ENCODE measurements around the gene STAC2.

The STAC2 gene

GRCh38 chr17:39219647-39220154 is 6.0 kb downstream of the STAC2 start:
- Histone ChIP-seq H2BK5ac (ENCODE audit: low read length) (no peak overlapping the region), H3K79me1 (ENCODE audit: low read length) (no peaks in the 10 kb centered on the region), H3K9ac (ENCODE audit: low read length) (no peak overlapping the region), H3K4me3 (ENCODE audit: low read length) (no peak overlapping the region), H4K8ac (ENCODE audit: low read depth, low read length) (no peak overlapping the region), H3K27me3 (ENCODE audit: insufficient read depth, low read length, poor library complexity) (peaks cover 21% of the 10 kb centered on the region), H2AK5ac (ENCODE audit: low read length) (no peak overlapping the region), H3K79me2 (ENCODE audit: control insufficient read depth, insufficient read depth, low read length) (no peaks in the 10 kb centered on the region), H3K4me2 (ENCODE audit: low read length) (no peak overlapping the region), H2BK120ac (ENCODE audit: low read depth, low read length) (no peak overlapping the region), H3K36me3 (ENCODE audit: control insufficient read depth, insufficient read depth, low read length) (no peaks in the 10 kb centered on the region), H3K27ac (ENCODE audit: low read depth, low read length) (no peak overlapping the region), H2BK15ac (replicated peaks; ENCODE audit: low read depth) (no peak overlapping the region), H3K18ac (ENCODE audit: low read length) (no peak overlapping the region), H3K23ac (ENCODE audit: low read length) (peak overlapping the region; percentile 24), H3K4ac (ENCODE audit: low read depth, low read length) (no peak overlapping the region), H4K5ac (ENCODE audit: low read length) (no peak overlapping the region), H3K56ac (ENCODE audit: low read length) (no peak overlapping the region), H3K4me1 (ENCODE audit: control insufficient read depth, low read depth, low read length) (no peaks in the 10 kb centered on the region)
- no CpG with 5 or more reads among the region's 8 CpGs for WGBS (ENCODE audit: extremely low coverage, insufficient coverage, low lambda C conversion rate)
- DNase-seq = no peak

GRCh38 chr17:39218906-39219305 is 6.8 kb downstream of the STAC2 start:
- H2BK5ac ChIP-seq (ENCODE audit: low read length) = no peak overlapping the region
- H2BK15ac ChIP-seq (replicated peaks; ENCODE audit: low read depth) = no peak overlapping the region
- no peak overlapping the region for H3K4ac ChIP-seq (ENCODE audit: low read depth, low read length)
- H3K4me1 ChIP-seq (ENCODE audit: control insufficient read depth, low read depth, low read length) = no peaks in the 10 kb centered on the region
- H4K5ac ChIP-seq (ENCODE audit: low read length) = no peak overlapping the region
- no peak overlapping the region for H4K8ac ChIP-seq (ENCODE audit: low read depth, low read length)
- H3K36me3 ChIP-seq (ENCODE audit: control insufficient read depth, insufficient read depth, low read length) = no peaks in the 10 kb centered on the region
- peaks cover 13% of the 10 kb centered on the region for H3K27me3 ChIP-seq (ENCODE audit: insufficient read depth, low read length, poor library complexity)
- H3K79me2 ChIP-seq (ENCODE audit: control insufficient read depth, insufficient read depth, low read length) = no peaks in the 10 kb centered on the region
- no peak overlapping the region for H2AK5ac ChIP-seq (ENCODE audit: low read length)
- no peak overlapping the region for H2BK120ac ChIP-seq (ENCODE audit: low read depth, low read length)
- no CpG with 5 or more reads among the region's 8 CpGs for WGBS (ENCODE audit: extremely low coverage, insufficient coverage, low lambda C conversion rate)
- no peak overlapping the region for H3K27ac ChIP-seq (ENCODE audit: low read depth, low read length)
- no peak overlapping the region for H3K4me3 ChIP-seq (ENCODE audit: low read length)
- no peak overlapping the region for H3K4me2 ChIP-seq (ENCODE audit: low read length)
- no peak overlapping the region for H3K23ac ChIP-seq (ENCODE audit: low read length)
- no peak overlapping the region for H3K9ac ChIP-seq (ENCODE audit: low read length)
- no peaks in the 10 kb centered on the region for H3K79me1 ChIP-seq (ENCODE audit: low read length)
- no peak for DNase-seq
- no peak overlapping the region for H3K56ac ChIP-seq (ENCODE audit: low read length)
- H3K18ac ChIP-seq (ENCODE audit: low read length) = no peak overlapping the region

- H2AK5ac ChIP-seq (ENCODE audit: low read length) = no peak overlapping the region
- H3K4me2 ChIP-seq (ENCODE audit: low read length) = peak overlapping the region; percentile 6
- H3K27ac ChIP-seq (ENCODE audit: low read depth, low read length) = no peak overlapping the region
- no peak overlapping the region for H3K4me3 ChIP-seq (ENCODE audit: low read length)
- H3K4ac ChIP-seq (ENCODE audit: low read depth, low read length) = no peak overlapping the region
- no peak overlapping the region for H2BK120ac ChIP-seq (ENCODE audit: low read depth, low read length)
- no CpG with 5 or more reads among the region's 24 CpGs for WGBS (ENCODE audit: extremely low coverage, insufficient coverage, low lambda C conversion rate)
- no peaks in the 10 kb centered on the region for H3K36me3 ChIP-seq (ENCODE audit: control insufficient read depth, insufficient read depth, low read length)
- H4K5ac ChIP-seq (ENCODE audit: low read length) = no peak overlapping the region
- H3K9ac ChIP-seq (ENCODE audit: low read length) = no peak overlapping the region
- H2BK15ac ChIP-seq (replicated peaks; ENCODE audit: low read depth) = no peak overlapping the region
- H3K79me1 ChIP-seq (ENCODE audit: low read length) = no peaks in the 10 kb centered on the region
- no peak overlapping the region for H3K56ac ChIP-seq (ENCODE audit: low read length)
- no peak for DNase-seq
- H3K4me1 ChIP-seq (ENCODE audit: control insufficient read depth, low read depth, low read length) = no peaks in the 10 kb centered on the region
- no peak overlapping the region for H4K8ac ChIP-seq (ENCODE audit: low read depth, low read length)
- no peaks in the 10 kb centered on the region for H3K79me2 ChIP-seq (ENCODE audit: control insufficient read depth, insufficient read depth, low read length)
- no peak overlapping the region for H2BK5ac ChIP-seq (ENCODE audit: low read length)
- peaks cover 8% of the 10 kb centered on the region for H3K27me3 ChIP-seq (ENCODE audit: insufficient read depth, low read length, poor library complexity)
- no peak overlapping the region for H3K23ac ChIP-seq (ENCODE audit: low read length)
- no peak overlapping the region for H3K18ac ChIP-seq (ENCODE audit: low read length)
These were observed 7.9 kb downstream of the STAC2 start for GRCh38 chr17:39217734-39218369.

- Histone ChIP-seq H4K8ac (ENCODE audit: low read depth, low read length) (no peak overlapping the region), H4K5ac (ENCODE audit: low read length) (no peak overlapping the region), H3K23ac (ENCODE audit: low read length) (no peak overlapping the region), H2BK15ac (replicated peaks; ENCODE audit: low read depth) (no peak overlapping the region), H3K27ac (ENCODE audit: low read depth, low read length) (no peak overlapping the region), H3K56ac (ENCODE audit: low read length) (no peak overlapping the region), H2AK5ac (ENCODE audit: low read length) (no peak overlapping the region), H3K79me1 (ENCODE audit: low read length) (no peaks in the 10 kb centered on the region), H3K27me3 (ENCODE audit: insufficient read depth, low read length, poor library complexity) (peaks cover 4% of the 10 kb centered on the region), H3K4me1 (ENCODE audit: control insufficient read depth, low read depth, low read length) (peaks cover 2% of the 10 kb centered on the region), H3K4ac (ENCODE audit: low read depth, low read length) (no peak overlapping the region), H3K9ac (ENCODE audit: low read length) (no peak overlapping the region), H2BK120ac (ENCODE audit: low read depth, low read length) (no peak overlapping the region), H3K4me3 (ENCODE audit: low read length) (no peak overlapping the region), H3K4me2 (ENCODE audit: low read length) (no peak overlapping the region), H3K79me2 (ENCODE audit: control insufficient read depth, insufficient read depth, low read length) (no peaks in the 10 kb centered on the region), H3K18ac (ENCODE audit: low read length) (no peak overlapping the region), H2BK5ac (ENCODE audit: low read length) (no peak overlapping the region), H3K36me3 (ENCODE audit: control insufficient read depth, insufficient read depth, low read length) (no peaks in the 10 kb centered on the region)
- DNase-seq = peak; percentile 67
- WGBS (ENCODE audit: extremely low coverage, insufficient coverage, low lambda C conversion rate) = no CpG with 5 or more reads among the region's 9 CpGs
These were observed 11.9 kb downstream of the STAC2 start for GRCh38 chr17:39213852-39214251.

GRCh38 chr17:39212841-39213480 is 12.8 kb downstream of the STAC2 start:
- Histone ChIP-seq H3K56ac (ENCODE audit: low read length) (no peak overlapping the region), H3K4me3 (ENCODE audit: low read length) (no peak overlapping the region), H3K79me2 (ENCODE audit: control insufficient read depth, insufficient read depth, low read length) (no peaks in the 10 kb centered on the region), H4K8ac (ENCODE audit: low read depth, low read length) (no peak overlapping the region), H2AK5ac (ENCODE audit: low read length) (no peak overlapping the region), H3K79me1 (ENCODE audit: low read length) (no peaks in the 10 kb centered on the region), H3K36me3 (ENCODE audit: control insufficient read depth, insufficient read depth, low read length) (no peaks in the 10 kb centered on the region), H2BK120ac (ENCODE audit: low read depth, low read length) (no peak overlapping the region), H3K9ac (ENCODE audit: low read length) (no peak overlapping the region), H3K18ac (ENCODE audit: low read length) (no peak overlapping the region), H3K27me3 (ENCODE audit: insufficient read depth, low read length, poor library complexity) (peaks cover under 1% of the 10 kb centered on the region), H2BK5ac (ENCODE audit: low read length) (no peak overlapping the region), H3K23ac (ENCODE audit: low read length) (no peak overlapping the region), H4K5ac (ENCODE audit: low read length) (no peak overlapping the region), H2BK15ac (replicated peaks; ENCODE audit: low read depth) (no peak overlapping the region), H3K4me2 (ENCODE audit: low read length) (no peak overlapping the region), H3K4me1 (ENCODE audit: control insufficient read depth, low read depth, low read length) (peaks cover 2% of the 10 kb centered on the region), H3K27ac (ENCODE audit: low read depth, low read length) (no peak overlapping the region), H3K4ac (ENCODE audit: low read depth, low read length) (no peak overlapping the region)
- DNase-seq = no peak
- no CpG with 5 or more reads among the region's 16 CpGs for WGBS (ENCODE audit: extremely low coverage, insufficient coverage, low lambda C conversion rate)
